H1 (cell line): ENCODE results near the gene CELSR1.

Experiments used
- ASH2L ChIP-seq: fragments of 200-600, 300-600 bp; sonication (generic); IDR thresholded peaks from one replicate; pipeline ENCODE4 v1.7.1; 2017; ENCODE audit warnings: low read length
- CHD2 ChIP-seq: IDR thresholded peaks from 2 replicates; pipeline ENCODE4 v1.6.1; 2012; ENCODE audit warnings: low read length, improper control_type of control experiment
- POLR2AphosphoS5 ChIP-seq: IDR thresholded peaks from 2 replicates; pipeline ENCODE4 v1.6.1; 2011; ENCODE audit warnings: low read depth, low read length
- RAD21 ChIP-seq, 2 experiments: IDR thresholded peaks in 1 of 2; conservative IDR thresholded peaks in 1 of 2; 2 replicates each; pipeline ENCODE4 v1.6.1; 2011; ENCODE audit warnings: low read depth in 2 of 2, low read length in 2 of 2, improper control_type of control experiment in 1 of 2, inconsistent platforms in 1 of 2, mild to moderate bottlenecking in 1 of 2, moderate library complexity in 1 of 2
- ZNF274 ChIP-seq: IDR thresholded peaks from 2 replicates; pipeline ENCODE4 v1.7.0; 2012; ENCODE audit warnings: low read length, borderline replicate concordance; ENCODE audit errors: extremely low read depth
- TF ChIP-seq, protein P1 (sequence below), 3 experiments: IDR thresholded peaks; 1 replicate in 2 of 3; 2 replicates in 1 of 3; pipeline versions ENCODE4 v1.5.1 to v1.6.1; 2011; ENCODE audit warnings: low read length in 3 of 3, mild to moderate bottlenecking in 3 of 3, inconsistent platforms in 2 of 3, low read depth in 1 of 3, moderate library complexity in 1 of 3; ENCODE audit not compliant: insufficient read depth in 1 of 3; ENCODE audit errors: control extremely low read depth in 1 of 3

DNA sequence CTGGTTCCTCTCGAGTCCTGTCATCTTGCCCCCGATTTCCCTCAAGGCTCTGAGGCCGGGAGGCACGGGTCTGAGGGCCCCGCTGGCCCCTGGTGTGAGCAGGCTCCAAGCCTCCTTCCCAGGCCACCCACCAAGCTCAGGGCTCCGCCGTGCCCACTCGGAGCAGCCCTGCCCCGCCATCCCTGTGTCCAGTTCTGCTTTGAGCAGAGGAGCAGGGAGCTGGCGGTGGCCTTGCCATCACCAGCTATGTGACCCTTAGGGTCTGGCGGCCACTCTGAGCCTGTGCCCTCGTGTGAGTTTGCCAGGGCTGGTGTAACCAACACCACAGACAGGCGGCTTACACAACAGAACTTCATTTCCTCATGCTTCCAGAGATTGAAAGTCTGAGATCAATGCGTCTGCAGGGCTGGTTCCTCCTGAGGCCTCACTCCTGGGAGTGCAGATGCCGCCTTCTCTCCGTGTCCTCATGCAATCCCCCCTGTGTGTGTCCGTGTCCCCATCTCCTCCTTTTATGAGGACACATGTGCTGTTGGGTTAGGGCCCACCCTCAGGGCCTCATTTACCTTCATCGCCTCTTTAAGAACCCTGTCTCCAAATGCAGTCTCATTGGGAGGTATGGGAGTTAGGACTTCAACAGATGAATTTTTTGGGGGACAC, 36.5 kb upstream of the CELSR1 start:
- TF ChIP-seq CHD2 = no peak
- TF ChIP-seq ZNF274 = no peak
- no peak for TF ChIP-seq ASH2L
- TF ChIP-seq POLR2AphosphoS5 = no peak
- TF ChIP-seq, protein P1, sequence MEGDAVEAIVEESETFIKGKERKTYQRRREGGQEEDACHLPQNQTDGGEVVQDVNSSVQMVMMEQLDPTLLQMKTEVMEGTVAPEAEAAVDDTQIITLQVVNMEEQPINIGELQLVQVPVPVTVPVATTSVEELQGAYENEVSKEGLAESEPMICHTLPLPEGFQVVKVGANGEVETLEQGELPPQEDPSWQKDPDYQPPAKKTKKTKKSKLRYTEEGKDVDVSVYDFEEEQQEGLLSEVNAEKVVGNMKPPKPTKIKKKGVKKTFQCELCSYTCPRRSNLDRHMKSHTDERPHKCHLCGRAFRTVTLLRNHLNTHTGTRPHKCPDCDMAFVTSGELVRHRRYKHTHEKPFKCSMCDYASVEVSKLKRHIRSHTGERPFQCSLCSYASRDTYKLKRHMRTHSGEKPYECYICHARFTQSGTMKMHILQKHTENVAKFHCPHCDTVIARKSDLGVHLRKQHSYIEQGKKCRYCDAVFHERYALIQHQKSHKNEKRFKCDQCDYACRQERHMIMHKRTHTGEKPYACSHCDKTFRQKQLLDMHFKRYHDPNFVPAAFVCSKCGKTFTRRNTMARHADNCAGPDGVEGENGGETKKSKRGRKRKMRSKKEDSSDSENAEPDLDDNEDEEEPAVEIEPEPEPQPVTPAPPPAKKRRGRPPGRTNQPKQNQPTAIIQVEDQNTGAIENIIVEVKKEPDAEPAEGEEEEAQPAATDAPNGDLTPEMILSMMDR (IDR thresholded peaks at IDR 0.05; ENCODE audit: control extremely low read depth in 1 of 3, insufficient read depth in 1 of 3, low read depth in 1 of 3, low read length in 3 of 3) = no peak
- TF ChIP-seq RAD21 (IDR thresholded peaks at IDR 0.05 in 1 of 2, conservative IDR thresholded peaks at IDR 0.05 in 1 of 2; ENCODE audit: low read depth in 2 of 2, low read length in 2 of 2) = no peak
